Testis (tissue), 3 donors: ENCODE results near the gene CLCN7. TPM values are rescaled to one million over a fixed set of nuclear protein-coding genes. Genes with fewer than 3 reads are reported as not detected.

Experiments
- DNase-seq: peaks from one replicate; pipeline ENCODE4 v3.0.0-alpha.2; 2019
- H3K27ac ChIP-seq, 2 donors: fragments of 200-600 bp; sonication (generic); one replicate each; pipeline ENCODE4 v1.5.1; 2019
- H3K27me3 ChIP-seq: fragments of 200-600 bp; sonication (generic); one replicate; pipeline ENCODE4 v1.5.1; 2019
- H3K36me3 ChIP-seq: fragments of 200-600 bp; sonication (generic); one replicate; pipeline ENCODE4 v1.5.1; 2017; ENCODE audit warnings: low read depth; ENCODE audit errors: missing control alignments
- H3K4me1 ChIP-seq: fragments of 200-600 bp; sonication (generic); one replicate; pipeline ENCODE4 v1.5.1; 2019
- H3K4me3 ChIP-seq, 2 donors: fragments of 200-600 bp; sonication (generic); one replicate each; pipeline ENCODE4 v1.5.1; 2017 to 2019
- H3K9me3 ChIP-seq: fragments of 200-600 bp; sonication (generic); one replicate; pipeline ENCODE4 v1.5.1; 2017
- POLR2A ChIP-seq: fragments of 450-650 bp; IDR thresholded peaks from one replicate; pipeline ENCODE4 v1.6.1; 2017; ENCODE audit warnings: antibody characterized with exemption, mild to moderate bottlenecking, moderate library complexity
- WGBS, 2 donors: methylation state at CpG; one replicate each; pipeline ENCODE4 v1.1.5; 2018; 5-methylcytosine and 5-hydroxymethylcytosine counted together
- intact Hi-C: fragments of 100-400 bp; cut with DNase I; formaldehyde crosslinking; loops from one replicate; pipeline ENCODE4 v1.15.1; 2023; ENCODE audit warnings: low total_unique reads
- polyA plus RNA-seq: library from polyadenylated mRNA; stranded (reverse); fragments of 350-450 nt; fragmentation: Illumina TruSeq; extraction: RNeasy Lipid Tissue Mini Kit (QIAGEN cat#74804); gene quantifications from one replicate; pipeline ENCODE4 v1.2.3, GENCODE V29; 2014; ENCODE audit warnings: low read depth, low replicate concordance; ENCODE audit not compliant: insufficient read depth
- total RNA-seq, 2 donors: library from RNA; depleted of rRNA; stranded (reverse); fragments of >200 nt; gene quantifications; one replicate each; pipeline ENCODE4 v1.2.3, GENCODE V29; 2016
- TF ChIP-seq, protein P1 (sequence below), 3 experiments: fragments of 450-650 bp in 2 of 3; fragments of 200-600 bp in 1 of 3; sonication (generic) in 1 of 3; IDR thresholded peaks; one replicate each; pipeline ENCODE4 v1.5.1; 2016 to 2019; ENCODE audit warnings: antibody characterized with exemption in 3 of 3, mild to moderate bottlenecking in 2 of 3, moderate library complexity in 1 of 3

The CLCN7 gene
- total and polyA plus RNA-seq, 3 donors from 2014 or later = 79.6 to 160 (median 152) TPM

DNA sequence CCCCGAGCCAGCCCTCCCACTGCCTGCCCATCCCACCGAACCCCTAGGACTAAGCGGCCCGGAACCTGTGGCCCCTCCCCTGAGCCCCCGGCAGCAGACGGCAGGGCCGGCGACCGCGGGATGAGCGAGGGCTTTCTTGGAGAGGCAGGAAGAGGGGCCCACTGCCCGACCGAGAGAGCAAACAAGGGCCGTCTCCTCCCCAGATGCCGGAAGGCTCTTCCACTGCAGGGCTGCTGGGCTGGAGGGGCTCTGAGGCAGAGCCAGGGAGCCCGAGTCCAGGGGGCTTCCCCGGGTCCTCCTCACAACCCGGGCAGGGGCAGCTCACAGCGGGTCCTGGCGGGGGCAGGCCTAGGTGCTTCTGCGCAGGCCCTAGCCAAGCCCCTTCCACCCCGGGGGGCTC is 41.1 kb downstream of the CLCN7 start:
- DNase-seq = no peak
- TF ChIP-seq POLR2A = no peak
- TF ChIP-seq, protein P1, sequence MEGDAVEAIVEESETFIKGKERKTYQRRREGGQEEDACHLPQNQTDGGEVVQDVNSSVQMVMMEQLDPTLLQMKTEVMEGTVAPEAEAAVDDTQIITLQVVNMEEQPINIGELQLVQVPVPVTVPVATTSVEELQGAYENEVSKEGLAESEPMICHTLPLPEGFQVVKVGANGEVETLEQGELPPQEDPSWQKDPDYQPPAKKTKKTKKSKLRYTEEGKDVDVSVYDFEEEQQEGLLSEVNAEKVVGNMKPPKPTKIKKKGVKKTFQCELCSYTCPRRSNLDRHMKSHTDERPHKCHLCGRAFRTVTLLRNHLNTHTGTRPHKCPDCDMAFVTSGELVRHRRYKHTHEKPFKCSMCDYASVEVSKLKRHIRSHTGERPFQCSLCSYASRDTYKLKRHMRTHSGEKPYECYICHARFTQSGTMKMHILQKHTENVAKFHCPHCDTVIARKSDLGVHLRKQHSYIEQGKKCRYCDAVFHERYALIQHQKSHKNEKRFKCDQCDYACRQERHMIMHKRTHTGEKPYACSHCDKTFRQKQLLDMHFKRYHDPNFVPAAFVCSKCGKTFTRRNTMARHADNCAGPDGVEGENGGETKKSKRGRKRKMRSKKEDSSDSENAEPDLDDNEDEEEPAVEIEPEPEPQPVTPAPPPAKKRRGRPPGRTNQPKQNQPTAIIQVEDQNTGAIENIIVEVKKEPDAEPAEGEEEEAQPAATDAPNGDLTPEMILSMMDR (IDR thresholded peaks at IDR 0.05) = no peak
- no peaks in the 10 kb centered on the region for H3K9me3 ChIP-seq
- no peaks in the 10 kb centered on the region for H3K27me3 ChIP-seq
- 57 to 64% methylated on average over 6 to 22 of the region's 22 CpGs for WGBS, 2 donors
- H3K27ac ChIP-seq = no peak overlapping the region
- intact Hi-C loops = no loop called here
- H3K36me3 ChIP-seq = no peaks in the 10 kb centered on the region
- no peak overlapping the region for H3K4me3 ChIP-seq
- H3K4me1 ChIP-seq = no peaks in the 10 kb centered on the region

DNA sequence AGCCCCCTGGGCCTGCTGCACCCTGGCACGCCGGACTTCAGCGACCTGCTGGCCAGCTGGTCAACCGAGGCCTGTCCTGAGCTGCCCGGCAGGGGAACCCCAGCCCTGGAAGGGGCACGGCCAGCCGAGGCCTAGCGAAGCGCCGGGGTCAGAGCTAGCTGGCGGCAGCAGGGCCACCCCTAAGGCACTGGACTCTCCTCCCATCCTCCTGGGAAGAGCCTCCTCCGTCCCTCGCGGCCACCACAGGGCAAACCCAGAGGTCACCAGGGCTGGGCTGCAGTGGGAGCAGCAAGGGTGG is 41.6 kb downstream of the CLCN7 start:
- Histone ChIP-seq H3K27me3 (no peaks in the 10 kb centered on the region), H3K36me3 (no peaks in the 10 kb centered on the region), H3K4me3 (no peak overlapping the region), H3K27ac (no peak overlapping the region), H3K9me3 (no peaks in the 10 kb centered on the region), H3K4me1 (no peaks in the 10 kb centered on the region)
- 85% methylated on average over 14 of the region's 14 CpGs; no CpG with 5 or more reads in 1 of the 2 donors for WGBS, 2 donors
- TF ChIP-seq, protein P1 (IDR thresholded peaks at IDR 0.05) = no peak
- no peak for TF ChIP-seq POLR2A
- intact Hi-C loops = no loop called here
- DNase-seq = no peak

- no peaks in the 10 kb centered on the region for H3K9me3 ChIP-seq
- no peak for DNase-seq
- H3K36me3 ChIP-seq = no peaks in the 10 kb centered on the region
- TF ChIP-seq, protein P1 (IDR thresholded peaks at IDR 0.05) = no peak
- no peak for TF ChIP-seq POLR2A
- intact Hi-C loops = no loop called here
- no peak overlapping the region for H3K4me3 ChIP-seq
- WGBS, 2 donors = 81 to 89% methylated on average over 31 to 59 of the region's 63 CpGs
- no peak overlapping the region for H3K27ac ChIP-seq
- H3K4me1 ChIP-seq = no peaks in the 10 kb centered on the region
- H3K27me3 ChIP-seq = no peaks in the 10 kb centered on the region
Observed at GRCh38 chr16:1432388-1433262, 42.2 kb downstream of the CLCN7 start.

- no peak for DNase-seq
- 82 to 89% methylated on average over 18 to 20 of the region's 20 CpGs for WGBS, 2 donors
Observed at GRCh38 chr16:1431497-1432270, 43.1 kb downstream of the CLCN7 start.

More at GRCh38 chr16:1431497-1432270, 43.1 kb downstream of the CLCN7 start:
- TF ChIP-seq POLR2A = no peak
- TF ChIP-seq, protein P1 (IDR thresholded peaks at IDR 0.05) = no peak
- H3K36me3 ChIP-seq = no peaks in the 10 kb centered on the region
- no peak overlapping the region for H3K4me3 ChIP-seq
- H3K9me3 ChIP-seq = no peaks in the 10 kb centered on the region
- intact Hi-C loops = no loop called here
- H3K4me1 ChIP-seq = peaks cover 7% of the 10 kb centered on the region
- no peaks in the 10 kb centered on the region for H3K27me3 ChIP-seq
- H3K27ac ChIP-seq = no peak overlapping the region
